Psoas muscle (tissue), 8 donors: ENCODE measurements around the gene MMP23B. TPM values are rescaled to one million over a fixed set of nuclear protein-coding genes. Genes with fewer than 3 reads are reported as not detected.
"Not testable (repeated sequence)": the region's sequence is repeated elsewhere in the genome, so short reads cannot be mapped to it uniquely, and the experiment has no call there.

Experiments
- ATAC-seq, 4 donors: fragments of 200-7000 bp; cut with Tn5 transposase; one replicate each; pipeline ENCODE4 v1.9.1; 2020; ENCODE audit warnings: moderate library complexity in 3 of 4, mild to moderate bottlenecking in 2 of 4
- DNase-seq, 2 donors: peaks; one replicate each; pipeline ENCODE4 v3.0.0-alpha.2; 2020
- H3K27ac ChIP-seq: fragments of 200-600 bp; one replicate; pipeline ENCODE4 v1.8.0; 2022
- H3K27me3 ChIP-seq, 3 donors: fragments of 200-600 bp in 1 of 3; one replicate each; pipeline versions ENCODE4 v1.6.1 to v1.8.0; 2013 to 2022; ENCODE audit warnings: low read length in 2 of 3, mild to moderate bottlenecking in 2 of 3, moderate library complexity in 1 of 3; ENCODE audit not compliant: insufficient read depth in 3 of 3
- H3K36me3 ChIP-seq, 2 donors: fragments of 200-600 bp in 1 of 2; one replicate each; pipeline versions ENCODE4 v1.6.1 to v1.8.0; 2013 to 2022; ENCODE audit warnings: low read depth in 1 of 2, mild to moderate bottlenecking in 1 of 2, moderate library complexity in 1 of 2; ENCODE audit not compliant: insufficient read depth in 1 of 2
- H3K4me1 ChIP-seq: fragments of 200-600 bp; one replicate; pipeline ENCODE4 v1.8.0; 2022
- H3K4me3 ChIP-seq: fragments of 200-600 bp; one replicate; pipeline ENCODE4 v1.8.0; 2022; ENCODE audit warnings: mild to moderate bottlenecking
- H3K9me3 ChIP-seq: fragments of 200-600 bp; one replicate; pipeline ENCODE4 v1.8.0; 2022
- CTCF ChIP-seq: fragments of 200-600 bp; IDR thresholded peaks from one replicate; pipeline ENCODE4 v1.8.0; 2022; ENCODE audit warnings: antibody characterized with exemption
- WGBS, 3 donors: extraction: QIAGEN DNeasy Blood & Tissue Kit; methylation state at CpG; one replicate each; pipeline versions ENCODE4 v1.1.6 to v1.1.7; 2013; 5-methylcytosine and 5-hydroxymethylcytosine counted together
- intact Hi-C, 2 donors: fragments of 100-400 bp; cut with DNase I; formaldehyde crosslinking; loops; one replicate each; pipeline versions ENCODE4 v1.11.0 to v1.14.2; 2022
- polyA plus RNA-seq, 3 donors: library from polyadenylated mRNA; stranded (reverse); fragments of 200-250 nt; gene quantifications; one replicate each; pipeline ENCODE4 v1.2.3, GENCODE V29; 2013
- total RNA-seq, 4 donors: library from RNA; stranded (reverse); fragmentation: NEBNext Ultra II Directional in 2 of 4; extraction: Animal tissue kit (Norgen Biotek cat#: 25700) in 2 of 4; gene quantifications; one replicate each; pipeline versions ENCODE4 v1.2.1 to v1.2.4, GENCODE V29; 2021 to 2023
- donor health status: healthy with polysubstance abuse.
- donor health status: DM: no; HTN: no; CAD: no; lungs with moderate emphysema.
- donor health status: Bipolar disorder and iron deficiency.
- donor health status: healthy.
- donor health status: DM: yes; HTN: yes; CAD: no.
- donor health status: DM: no; HTN: no; CAD: no.
- donor health status: DM: no; HTN: no; CAD: no.
- donor health status: DM: yes; HTN: yes; CAD: no.

The MMP23B gene
- total and polyA plus RNA-seq, 7 donors, result 0.25 to 1.8 (median 0.32) TPM; not detected in 2

- DNase-seq, intact Hi-C loops, H3K4me1 ChIP-seq, ATAC-seq, H3K4me3 ChIP-seq, H3K9me3 ChIP-seq, H3K27ac ChIP-seq, H3K27me3 ChIP-seq: not testable (repeated sequence)
- 79 to 89% (median 83%) methylated on average over 3 to 5 of the region's 5 CpGs for WGBS, 3 donors
- H3K36me3 ChIP-seq, result peaks cover 0 to 57% of the 10 kb centered on the region in 2 donors
Measured at GRCh38 chr1:1646326-1646725, 14.4 kb downstream of the MMP23B start.

DNA sequence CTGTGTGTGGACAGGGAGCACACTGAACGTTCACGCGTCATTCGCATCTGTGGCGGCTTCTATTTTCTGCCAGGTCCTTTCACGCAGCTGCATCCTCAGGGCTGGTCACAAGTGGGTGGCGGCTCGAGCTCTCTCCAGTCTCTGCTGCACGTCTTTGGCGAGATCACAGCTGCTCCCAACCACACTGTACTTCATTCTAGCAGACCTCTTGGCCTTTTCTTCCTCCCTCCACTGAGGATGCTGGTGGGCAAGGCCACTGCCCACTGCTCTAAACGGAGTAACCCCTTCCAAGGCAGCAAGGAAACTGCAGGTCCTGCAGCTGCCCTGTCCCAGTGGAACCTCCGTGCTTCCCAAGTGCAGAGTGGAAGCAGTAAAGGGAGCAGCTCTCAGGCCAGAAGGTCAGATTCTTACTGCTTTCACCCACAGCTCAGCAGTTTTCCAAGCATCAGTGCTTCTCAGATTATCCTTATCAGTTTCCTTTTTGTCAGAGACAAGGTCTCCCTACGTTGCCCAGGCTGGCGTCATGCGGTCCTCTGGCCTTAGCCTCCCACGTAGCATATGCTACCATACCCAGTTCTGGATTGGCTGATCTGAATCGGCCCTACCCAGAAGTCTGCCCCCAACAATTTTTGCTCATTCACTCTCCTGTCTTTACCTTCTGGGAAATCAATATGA, 15.7 kb downstream of the MMP23B start:
- not testable (repeated sequence) for ATAC-seq, H3K27me3 ChIP-seq

GRCh38 chr1:1648265-1648664, 16.3 kb downstream of the MMP23B start:
- peaks cover 0 to 76% of the 10 kb centered on the region in 2 donors for H3K36me3 ChIP-seq
- ATAC-seq, intact Hi-C loops: not testable (repeated sequence)

More for the DNA sequence above, 15.7 kb downstream of the MMP23B start:
- H3K4me3 ChIP-seq, H3K4me1 ChIP-seq, H3K9me3 ChIP-seq, intact Hi-C loops, H3K27ac ChIP-seq: not testable (repeated sequence)
- peaks cover 0 to 71% of the 10 kb centered on the region in 2 donors for H3K36me3 ChIP-seq
- 86 to 90% (median 90%) methylated on average over 17 of the region's 17 CpGs for WGBS, 3 donors
- peak in 1 of 2 donors; percentile 25 for DNase-seq

GRCh38 chr1:1658583-1659549, 26.9 kb downstream of the MMP23B start, which contains the start of gene CDK11B:
Gene CDK11B, minus strand, starts transcription at chr1:1659004. Its CDS starts 1,519 bp downstream, at chr1:1657485.
- intact Hi-C loops, result not testable (repeated sequence)
- WGBS, 3 donors, result 0 to 1% (median 1%) methylated on average over 56 to 67 of the region's 96 CpGs

More at GRCh38 chr1:1648265-1648664, 16.3 kb downstream of the MMP23B start:
- DNase-seq, result peak in 1 of 2 donors; percentile 21
- not testable (repeated sequence) for H3K27ac ChIP-seq, H3K4me3 ChIP-seq, H3K4me1 ChIP-seq, H3K9me3 ChIP-seq, H3K27me3 ChIP-seq
- 84 to 90% (median 89%) methylated on average over 11 of the region's 11 CpGs for WGBS, 3 donors

DNA sequence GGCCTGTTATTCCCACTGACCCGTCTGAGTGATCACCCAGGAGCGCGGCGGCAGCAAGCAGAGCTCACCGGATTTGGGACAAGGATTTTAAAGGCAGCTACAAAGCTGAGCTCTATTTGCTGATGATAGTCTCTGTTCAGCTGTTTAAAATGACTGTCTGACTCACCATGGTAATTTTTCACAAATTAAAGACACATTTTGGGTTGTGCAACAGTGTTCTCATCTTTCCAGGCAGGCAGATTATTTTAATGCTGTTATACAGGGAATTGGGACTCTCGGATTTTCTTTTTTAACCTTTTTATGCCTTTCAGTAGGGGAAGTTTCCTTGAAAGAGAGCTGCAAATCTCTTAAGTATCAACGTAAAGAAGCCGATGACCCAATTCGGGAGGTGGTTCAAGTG, 30.4 kb downstream of the MMP23B start:
- intact Hi-C loops, H3K27me3 ChIP-seq, H3K9me3 ChIP-seq, ATAC-seq, DNase-seq, H3K4me3 ChIP-seq: not testable (repeated sequence)
- Histone ChIP-seq H3K36me3 (peaks cover 2 to 26% of the 10 kb centered on the region in 2 donors), H3K4me1 (peaks cover 15% of the 10 kb centered on the region), H3K27ac (peak overlapping the region; percentile 76)
- WGBS, 3 donors, result 45 to 83% (median 46%) methylated on average over 8 to 9 of the region's 9 CpGs

More at GRCh38 chr1:1658583-1659549, 26.9 kb downstream of the MMP23B start, which contains the start of gene CDK11B:
- peak; percentile 85 to 92 (median 90) for ATAC-seq
- H3K27me3 ChIP-seq, H3K9me3 ChIP-seq: not testable (repeated sequence)
- peak within 1 kb of the TSS; percentile 100 for H3K27ac ChIP-seq
- DNase-seq, result peak; percentile 97 to 99
- peak within 1 kb of the TSS; percentile 87 for H3K4me3 ChIP-seq
- peaks cover 22% of the 10 kb centered on the region for H3K4me1 ChIP-seq
- H3K36me3 ChIP-seq, result peaks cover 4 to 34% of the 10 kb centered on the region in 2 donors
- TF ChIP-seq CTCF, result peak; percentile 39

GRCh38 chr1:1662830-1663560, 31.0 kb downstream of the MMP23B start:
- not testable (repeated sequence) for DNase-seq

DNA sequence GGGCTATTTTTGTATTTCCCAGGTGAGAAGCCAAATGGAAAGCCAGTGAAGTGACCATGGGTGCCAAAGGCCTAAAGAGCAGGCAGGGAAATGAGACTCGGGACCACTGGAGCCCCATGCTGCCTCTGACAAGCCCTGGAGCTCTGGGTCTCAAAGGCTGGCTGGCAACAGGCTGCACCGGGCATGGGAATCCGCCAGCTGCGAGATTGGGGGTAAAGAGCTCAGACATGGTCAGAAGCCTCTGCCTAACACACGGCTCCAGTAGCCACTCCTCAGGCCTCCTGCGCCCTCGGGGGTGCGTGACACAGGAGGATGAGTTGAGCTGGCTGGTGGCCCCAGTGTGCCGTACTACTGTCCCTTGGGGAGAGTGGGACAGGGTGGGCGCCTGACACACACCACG, 32.3 kb downstream of the MMP23B start:
- Histone ChIP-seq H3K4me1 (peaks cover 15% of the 10 kb centered on the region), H3K36me3 (peaks cover 2 to 44% of the 10 kb centered on the region in 2 donors)
- DNase-seq, H3K9me3 ChIP-seq, ATAC-seq, intact Hi-C loops, H3K27ac ChIP-seq, H3K4me3 ChIP-seq, H3K27me3 ChIP-seq: not testable (repeated sequence)
- whole genome bisulfite sequencing, 3 donors, result 83 to 100% (median 83%) methylated on average over 1 to 6 of the region's 11 CpGs

More at GRCh38 chr1:1662830-1663560, 31.0 kb downstream of the MMP23B start:
- Histone ChIP-seq H3K36me3 (peaks cover 2 to 31% of the 10 kb centered on the region in 2 donors), H3K4me1 (peaks cover 15% of the 10 kb centered on the region), H3K27ac (peak overlapping the region; percentile 76)
- ATAC-seq, H3K27me3 ChIP-seq, H3K9me3 ChIP-seq, intact Hi-C loops, H3K4me3 ChIP-seq: not testable (repeated sequence)
- WGBS, 3 donors, result 70 to 76% (median 76%) methylated on average over 15 of the region's 15 CpGs
